ENCODE results near the gene MACROH2A2. TPM values are rescaled to one million over a fixed set of nuclear protein-coding genes. Genes with fewer than 3 reads are reported as not detected.

Gene MACROH2A2
- total RNA-seq, 1 experiment from 2014 or later: 11.3 TPM

DNA sequence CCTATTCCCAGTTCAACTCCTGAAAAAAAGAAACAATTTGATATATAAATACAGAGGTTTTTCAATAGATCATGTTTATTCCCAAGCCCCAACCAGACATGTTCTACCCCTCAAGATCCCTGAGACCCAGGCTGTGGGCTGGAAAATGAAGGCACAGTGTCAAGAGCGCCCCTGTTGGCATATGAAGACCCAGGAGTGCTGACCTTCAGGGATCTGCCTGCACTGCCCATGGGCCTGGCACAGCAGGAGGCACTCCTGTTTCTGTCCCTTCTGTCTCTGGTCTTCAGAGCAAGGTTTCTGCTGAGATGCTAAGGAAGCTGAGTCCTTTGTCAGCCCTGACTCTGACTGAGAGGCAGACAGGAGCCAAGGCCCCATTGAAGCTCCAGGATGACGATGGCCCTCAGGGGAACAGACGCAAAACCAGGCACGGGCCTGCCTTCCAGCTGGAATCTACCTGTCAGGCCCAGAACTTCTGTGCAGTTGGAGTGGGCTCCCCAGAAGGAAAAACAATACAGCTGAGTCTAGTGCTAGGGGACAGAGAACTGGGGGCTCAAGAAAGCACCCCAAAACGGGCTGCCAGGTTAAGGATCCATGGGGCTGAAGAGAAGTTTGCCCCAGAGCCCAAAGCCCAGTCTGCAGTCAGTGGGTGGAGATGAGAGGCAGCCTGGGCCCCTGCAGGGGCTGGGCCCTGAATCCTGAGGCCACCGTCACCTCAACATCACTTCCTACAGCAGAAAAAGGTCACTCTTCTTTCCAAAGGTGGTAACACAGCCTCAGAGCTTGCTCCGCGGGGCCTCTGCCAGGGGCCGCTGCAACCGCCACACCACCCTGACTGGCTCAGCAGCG is 86.7 kb downstream of the MACROH2A2 start:
- H3K9me3 Mint-ChIP-seq: no peaks in the 10 kb centered on the region
- Histone ChIP-seq H4K20me1 (ENCODE audit: control insufficient read depth, insufficient read depth, insufficient read length) (no peaks in the 10 kb centered on the region), H3T11ph (ENCODE audit: low read length) (no peak overlapping the region), H3K4ac (ENCODE audit: low read depth, low read length) (no peak overlapping the region), H3K27ac (ENCODE audit: insufficient read length, low read depth, low read length) (no peak overlapping the region), H2AFZ (ENCODE audit: low read length) (no peak overlapping the region), H3K4me2 (ENCODE audit: insufficient read depth, insufficient read length, low read length) (no peak overlapping the region), H3K9ac (ENCODE audit: extremely low read depth, insufficient read length, low read length) (no peak overlapping the region), H4K91ac (ENCODE audit: insufficient read length, low read depth, low read length) (no peak overlapping the region), H3K79me2 (ENCODE audit: insufficient read depth, low read length) (no peaks in the 10 kb centered on the region), H4K5ac (ENCODE audit: insufficient read length, low read depth, low read length) (no peak overlapping the region), H3K79me1 (ENCODE audit: insufficient read depth, low read depth, low read length, poor library complexity, severe bottlenecking) (no peaks in the 10 kb centered on the region), H3K4me1 (ENCODE audit: insufficient read depth, low read length) (no peaks in the 10 kb centered on the region), H3K23ac (ENCODE audit: insufficient read length, low read depth, low read length) (no peak overlapping the region), H2BK15ac (ENCODE audit: low read depth, low read length) (no peak overlapping the region), H3K23me2 (ENCODE audit: insufficient read length, low read depth, low read length, poor library complexity, severe bottlenecking) (no peaks in the 10 kb centered on the region), H3K56ac (ENCODE audit: insufficient read length, low read depth, low read length) (no peak overlapping the region), H2BK120ac (ENCODE audit: low read depth, low read length, poor library complexity, severe bottlenecking) (no peak overlapping the region), H2BK12ac (ENCODE audit: insufficient read length, low read depth, low read length) (no peak overlapping the region), H2BK20ac (ENCODE audit: low read depth, low read length, poor library complexity, severe bottlenecking) (no peak overlapping the region), H3K9me3 (ENCODE audit: control insufficient read depth, low read depth, low read length) (no peaks in the 10 kb centered on the region), H3K14ac (ENCODE audit: insufficient read depth, low read length) (no peak overlapping the region), H2AK5ac (ENCODE audit: insufficient read length, low read length) (no peak overlapping the region), H4K8ac (replicated peaks; ENCODE audit: insufficient read length, low read depth, low read length) (no peak overlapping the region), H3K18ac (ENCODE audit: insufficient read length, low read depth, low read length) (no peak overlapping the region), H3K27me3 (ENCODE audit: insufficient read depth, low read length) (no peaks in the 10 kb centered on the region), H2BK5ac (ENCODE audit: insufficient read length, low read length) (no peak overlapping the region)
- H3K36me3 Mint-ChIP-seq (ENCODE audit: insufficient read depth in 1 of 3, low read depth in 3 of 3): peaks cover 0 to 2% (median 0%) of the 10 kb centered on the region in 3 experiments; a peak in 3 of 7 replicates
- no peak overlapping the region; a peak in 2 of 7 replicates for H3K27ac Mint-ChIP-seq
- H3K4me1 Mint-ChIP-seq: peaks cover 8 to 9% of the 10 kb centered on the region in 2 experiments; a peak in 3 of 4 replicates
- H3K27me3 Mint-ChIP-seq (ENCODE audit: low read depth): peaks cover 3% of the 10 kb centered on the region
- no peak overlapping the region for H3K4me3 Mint-ChIP-seq
- no CpG with 5 or more reads among the region's 11 CpGs for WGBS (ENCODE audit: extremely low coverage, insufficient read length, low lambda C conversion rate)
- DNase-seq: no peak
- TF ChIP-seq, protein P1, sequence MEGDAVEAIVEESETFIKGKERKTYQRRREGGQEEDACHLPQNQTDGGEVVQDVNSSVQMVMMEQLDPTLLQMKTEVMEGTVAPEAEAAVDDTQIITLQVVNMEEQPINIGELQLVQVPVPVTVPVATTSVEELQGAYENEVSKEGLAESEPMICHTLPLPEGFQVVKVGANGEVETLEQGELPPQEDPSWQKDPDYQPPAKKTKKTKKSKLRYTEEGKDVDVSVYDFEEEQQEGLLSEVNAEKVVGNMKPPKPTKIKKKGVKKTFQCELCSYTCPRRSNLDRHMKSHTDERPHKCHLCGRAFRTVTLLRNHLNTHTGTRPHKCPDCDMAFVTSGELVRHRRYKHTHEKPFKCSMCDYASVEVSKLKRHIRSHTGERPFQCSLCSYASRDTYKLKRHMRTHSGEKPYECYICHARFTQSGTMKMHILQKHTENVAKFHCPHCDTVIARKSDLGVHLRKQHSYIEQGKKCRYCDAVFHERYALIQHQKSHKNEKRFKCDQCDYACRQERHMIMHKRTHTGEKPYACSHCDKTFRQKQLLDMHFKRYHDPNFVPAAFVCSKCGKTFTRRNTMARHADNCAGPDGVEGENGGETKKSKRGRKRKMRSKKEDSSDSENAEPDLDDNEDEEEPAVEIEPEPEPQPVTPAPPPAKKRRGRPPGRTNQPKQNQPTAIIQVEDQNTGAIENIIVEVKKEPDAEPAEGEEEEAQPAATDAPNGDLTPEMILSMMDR (conservative IDR thresholded peaks at IDR 0.05): peak; percentile 42; the same call in 2 of the 3 replicates

Measured in H9 (cell line).